CD4-positive, alpha-beta T cell treated with Interleukin-2 at 100 ng/mL for 4 hours (primary cell): Measurements from ENCODE around the gene RGS6.
A peak's percentile ranks its signal among the peaks of the same experiment; 100 is the strongest.

Source experiments
- DNase-seq: peaks from one replicate; pipeline ENCODE4 v3.0.0-alpha.2; 2020; ENCODE audit warnings: low spot score

Gene RGS6

DNA sequence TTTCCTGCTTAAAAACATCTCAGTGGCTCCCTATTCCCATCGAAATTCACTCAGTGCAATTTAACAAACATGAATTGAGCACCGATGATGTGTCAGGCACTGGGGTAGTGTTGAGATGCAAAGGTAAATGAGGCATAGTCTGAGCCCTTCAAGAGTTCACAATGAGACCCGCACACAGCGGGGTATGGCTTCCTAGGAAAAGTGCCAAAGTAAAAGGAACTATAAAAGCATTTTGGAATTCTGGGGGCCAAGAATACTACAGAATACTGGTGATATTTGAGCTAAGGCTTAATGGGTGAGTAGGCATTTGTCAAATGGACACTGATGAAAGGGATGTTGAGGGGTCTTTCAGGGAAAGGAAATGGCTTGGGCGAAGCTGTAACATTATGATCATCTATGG, 646.3 kb downstream of the RGS6 start:
- no peak for DNase-seq

DNA sequence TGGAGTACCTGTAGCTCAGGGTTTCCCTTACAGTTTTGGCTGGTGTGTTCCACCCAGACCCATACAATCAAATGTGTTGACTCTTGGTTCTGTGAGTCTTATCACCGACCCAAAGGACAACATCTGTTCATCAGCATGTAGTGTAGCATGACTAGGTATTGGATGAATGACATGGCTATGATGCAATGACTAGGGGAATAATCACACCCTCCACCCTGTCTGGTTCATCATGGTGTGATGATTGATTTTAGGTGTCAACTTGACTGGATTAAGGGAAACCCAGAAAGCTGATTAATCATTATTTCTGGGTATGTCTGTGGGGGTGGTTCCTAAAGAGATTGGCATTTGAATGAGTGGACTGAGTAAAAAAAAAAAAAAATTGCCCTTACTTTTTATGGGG, 650.4 kb downstream of the RGS6 start:
- DNase-seq: no peak

DNA sequence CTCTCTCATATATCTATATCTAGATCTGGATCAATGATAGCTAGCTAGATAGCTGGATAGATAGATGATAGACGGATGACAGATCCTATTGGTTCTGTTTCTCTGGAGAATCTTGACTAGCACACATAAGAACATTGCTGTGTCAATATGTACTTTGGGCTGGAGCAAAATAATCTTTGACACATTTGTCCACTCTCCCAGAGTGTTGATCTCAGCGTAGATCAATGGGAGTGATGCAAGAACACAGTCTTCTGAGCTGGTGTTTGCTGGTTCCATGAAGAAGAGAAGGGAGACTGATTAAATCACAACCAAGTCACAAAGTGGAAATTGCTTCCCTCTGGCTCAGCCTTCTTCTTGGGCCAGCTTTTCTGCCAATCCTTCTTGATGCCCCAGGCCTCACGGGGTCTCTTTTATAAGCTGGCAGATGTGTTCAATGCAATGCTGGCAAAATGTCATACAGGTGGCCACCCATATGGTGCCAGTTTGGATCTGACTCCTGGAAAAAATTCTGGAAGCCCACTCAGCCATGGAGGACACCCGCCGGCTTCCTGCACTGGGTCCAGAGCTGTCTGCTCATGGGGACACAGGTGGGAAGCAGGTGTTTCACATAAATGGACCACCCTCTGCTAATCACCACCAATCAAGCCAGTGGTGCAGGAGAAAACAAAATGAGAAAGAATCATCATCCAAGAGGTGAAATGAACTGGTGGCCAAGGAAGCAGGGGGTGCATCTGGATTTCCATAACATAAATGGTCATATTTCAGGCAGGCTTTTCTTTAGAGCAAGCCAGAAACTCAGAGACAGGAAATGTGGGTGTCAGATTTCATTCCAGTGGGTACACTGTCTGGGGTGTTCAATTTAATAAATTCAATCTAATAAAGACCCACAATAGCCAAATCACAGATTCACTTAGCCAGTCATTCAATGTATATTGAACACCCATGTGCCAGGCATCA, 651.4 kb downstream of the RGS6 start:
- no peak for DNase-seq

DNA sequence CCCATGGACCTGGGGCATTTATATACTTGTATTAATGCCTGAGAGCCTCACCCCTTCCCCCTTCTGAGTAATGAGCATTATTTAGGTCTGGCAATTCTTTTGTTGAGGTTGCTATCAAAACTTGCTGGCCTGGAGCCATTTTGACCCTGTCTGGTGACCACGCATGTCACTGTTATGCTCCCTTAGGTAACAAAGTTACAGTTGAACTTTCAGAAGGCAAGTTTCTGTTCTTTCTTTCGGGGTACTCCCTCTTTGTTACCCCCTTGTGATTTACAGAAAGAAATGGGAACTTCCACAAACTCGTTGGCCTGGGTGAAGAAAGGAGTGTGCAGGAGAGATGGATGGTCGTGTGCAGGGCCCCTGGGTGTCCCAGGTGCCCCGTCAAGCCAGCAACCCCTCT, 656.3 kb downstream of the RGS6 start:
- no peak for DNase-seq

DNA sequence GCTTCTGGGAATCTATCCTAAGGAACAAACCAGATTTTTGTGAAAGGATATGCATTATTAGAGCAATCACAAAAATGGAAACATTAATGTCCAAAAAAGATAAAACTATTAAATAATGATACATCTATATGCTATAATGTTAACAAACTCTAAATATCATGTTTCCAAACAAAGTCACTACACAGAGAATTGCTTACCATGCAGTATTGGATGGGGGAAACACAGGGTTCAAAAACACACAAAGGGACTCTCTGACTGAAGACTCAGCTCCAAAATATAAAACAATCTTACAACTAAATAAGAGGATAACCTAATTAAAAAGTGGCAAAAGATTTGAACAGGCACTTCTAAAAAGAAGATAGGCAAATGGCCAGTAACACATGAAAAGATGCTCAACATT, 657.4 kb downstream of the RGS6 start:
- DNase-seq: no peak

DNA sequence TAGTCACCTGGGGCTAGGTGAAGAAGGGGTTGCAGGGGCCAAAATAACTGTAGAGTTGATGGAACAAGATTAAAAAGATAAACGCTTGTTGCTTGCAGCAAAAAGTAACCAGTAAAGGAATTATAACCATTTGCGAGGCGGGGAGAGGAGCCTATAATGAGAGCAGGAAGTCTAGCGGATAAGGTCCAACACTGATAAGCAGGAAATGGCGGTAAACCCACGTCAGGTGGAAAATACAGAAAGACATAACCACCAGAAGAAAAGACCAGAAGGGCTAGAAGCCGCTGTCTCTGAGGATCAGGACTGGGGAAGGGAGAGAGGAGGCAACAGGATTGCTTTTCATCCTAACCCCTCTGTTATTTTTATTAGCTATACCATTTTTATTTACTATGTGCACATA, 658.3 kb downstream of the RGS6 start:
- peak; percentile 26 for DNase-seq

DNA sequence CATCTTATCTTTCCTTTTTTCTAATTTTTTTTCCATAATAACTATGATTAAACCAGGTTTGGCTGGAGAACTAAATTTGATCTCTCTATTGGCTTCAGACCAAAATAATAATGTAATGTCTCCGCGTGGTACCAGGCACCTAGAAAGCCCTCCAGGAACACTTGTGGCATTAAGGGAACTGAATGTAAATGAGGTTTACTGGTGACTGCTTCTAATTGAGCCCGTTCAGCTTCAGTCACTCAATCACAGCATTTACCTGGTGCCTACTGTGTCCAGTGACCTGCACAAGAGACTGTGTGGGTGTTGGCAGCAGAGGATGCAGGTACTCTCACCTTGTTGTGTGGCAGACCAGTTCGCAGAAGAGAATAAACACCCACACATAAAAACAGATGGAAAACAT, 659.2 kb downstream of the RGS6 start:
- no peak for DNase-seq

DNA sequence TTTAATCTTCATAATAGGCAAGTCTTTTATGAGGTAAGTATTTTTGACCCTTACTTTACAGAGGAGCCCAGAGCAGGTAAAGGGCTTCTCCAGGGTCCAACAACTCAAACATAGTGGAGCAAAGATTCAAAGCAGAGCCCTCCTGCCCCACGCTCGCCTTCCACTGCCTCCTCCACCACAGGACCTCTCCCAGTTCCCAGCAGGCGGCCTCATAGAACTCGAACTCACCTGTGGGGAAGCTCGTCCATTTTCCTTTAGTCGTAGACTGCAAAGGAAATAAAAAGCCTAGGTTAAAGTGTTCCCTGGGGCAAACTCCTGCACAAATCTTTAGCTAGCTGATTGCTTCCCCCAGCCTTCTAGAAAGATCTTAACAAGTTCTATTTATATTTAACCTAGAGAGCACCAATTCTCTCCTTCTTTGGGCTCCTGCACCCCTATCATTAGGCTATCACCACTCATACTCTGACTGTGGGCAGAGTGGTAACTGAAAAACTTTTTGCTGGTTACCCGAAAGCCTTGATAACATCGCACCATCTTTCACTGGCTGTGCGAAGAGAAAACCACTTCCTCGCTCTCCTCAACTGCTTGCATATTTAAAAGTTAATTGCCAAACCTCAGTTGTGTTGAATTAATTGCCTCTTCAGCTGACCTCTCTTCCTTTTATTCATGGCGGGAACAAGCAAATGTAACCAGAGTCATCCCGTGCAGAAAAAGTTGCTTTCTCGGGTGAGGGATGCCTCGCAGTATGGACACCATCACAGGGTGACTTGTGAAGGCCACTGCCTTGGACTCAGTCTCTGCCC, 662.1 kb downstream of the RGS6 start:
- peak; percentile 56 for DNase-seq

DNA sequence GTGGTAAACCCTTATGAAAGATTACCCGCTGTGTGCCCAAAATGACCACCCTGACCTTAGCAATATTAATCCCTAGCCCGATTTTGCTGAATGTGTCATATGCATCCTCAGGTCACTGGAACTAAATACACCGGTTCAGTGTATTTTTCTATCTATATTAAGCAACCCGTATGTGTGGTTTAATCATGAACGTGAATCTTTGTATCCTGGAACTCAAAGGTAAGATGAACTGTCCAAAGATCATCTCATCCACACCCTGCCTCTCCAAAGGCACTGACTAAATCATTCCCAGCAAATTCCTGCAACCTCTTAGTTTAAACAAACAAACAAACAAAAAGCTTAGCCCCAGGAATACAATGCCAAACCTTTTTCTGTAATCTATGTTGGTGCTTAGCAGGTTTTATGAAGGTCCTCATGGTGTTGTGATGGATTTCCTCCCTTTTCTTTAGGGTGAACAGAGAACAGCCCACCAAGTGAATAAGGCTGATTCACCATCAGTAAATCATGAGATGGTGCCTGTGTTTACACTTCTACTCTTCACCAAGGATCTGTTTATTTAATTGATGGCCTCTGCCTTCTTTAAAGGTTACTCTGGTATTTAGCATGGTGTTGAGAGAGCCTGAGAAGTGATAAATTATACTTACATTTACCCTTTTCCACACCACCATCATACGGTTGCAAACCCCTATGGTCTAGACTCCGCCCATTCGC, 663.1 kb downstream of the RGS6 start:
- no peak for DNase-seq

DNA sequence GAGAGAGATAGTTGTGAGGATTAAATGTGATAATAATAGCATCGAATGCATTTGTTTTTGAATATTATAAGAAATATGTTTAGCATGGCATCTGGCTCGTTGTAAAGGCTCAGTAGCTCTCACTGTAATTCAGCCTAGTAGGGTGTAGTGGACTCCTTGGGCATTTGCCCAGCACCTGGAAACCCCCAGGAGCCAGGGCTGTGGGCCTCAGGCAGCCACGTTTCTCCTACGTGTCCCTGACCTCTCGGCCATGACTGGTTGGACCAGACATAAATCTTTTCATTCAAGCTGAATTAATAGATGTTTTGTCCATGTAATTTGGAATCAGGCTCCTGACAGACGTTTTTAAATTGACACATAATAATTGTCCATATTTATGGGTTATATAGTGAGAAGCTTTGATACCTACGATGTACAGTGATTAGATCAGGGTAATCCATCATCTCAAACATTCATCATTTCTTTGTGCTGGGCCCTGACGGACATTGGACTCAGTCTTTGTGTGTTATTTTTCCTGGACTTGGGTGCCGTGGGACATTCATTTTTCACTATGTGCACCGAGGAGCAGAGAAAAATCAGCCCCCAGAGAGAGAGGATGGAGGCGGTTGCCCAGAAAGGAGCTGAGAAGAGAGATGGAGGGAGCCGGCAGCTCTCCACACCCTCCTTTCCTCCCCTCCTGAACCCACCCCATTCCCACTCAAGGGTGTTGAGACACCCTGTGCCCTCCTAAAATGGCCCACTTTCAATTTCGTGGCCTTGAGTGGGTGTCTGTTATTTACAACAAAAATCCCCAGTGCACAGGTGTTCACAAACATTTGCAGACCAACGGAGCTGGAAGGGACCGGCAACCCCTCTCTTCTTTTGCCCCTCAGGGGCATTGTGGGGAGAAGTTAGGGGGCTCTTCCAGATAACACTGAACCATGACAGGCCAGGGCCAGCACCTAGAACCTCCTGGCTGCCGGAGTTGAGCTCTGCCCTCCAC, 665.3 kb downstream of the RGS6 start:
- no peak for DNase-seq

DNA sequence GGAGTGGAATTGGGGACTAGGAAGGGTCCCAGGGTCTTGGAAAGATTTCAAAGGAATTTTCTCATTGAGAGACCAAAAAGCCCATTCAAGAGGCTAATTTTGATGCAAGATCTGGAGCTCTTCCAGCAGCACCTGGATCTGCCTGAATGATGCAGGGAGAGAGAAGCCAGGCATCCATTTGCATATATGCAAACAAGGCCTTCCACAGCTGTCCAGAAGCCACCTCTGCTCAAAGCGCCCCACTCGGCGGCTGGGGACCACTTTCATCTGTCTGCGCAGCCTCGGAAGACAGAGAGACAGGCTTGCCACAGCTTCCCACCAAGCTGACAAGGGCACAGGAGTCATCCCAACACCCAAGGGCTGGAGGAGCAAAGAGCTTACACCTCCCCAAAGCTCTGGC, 666.1 kb downstream of the RGS6 start:
- no peak for DNase-seq

DNA sequence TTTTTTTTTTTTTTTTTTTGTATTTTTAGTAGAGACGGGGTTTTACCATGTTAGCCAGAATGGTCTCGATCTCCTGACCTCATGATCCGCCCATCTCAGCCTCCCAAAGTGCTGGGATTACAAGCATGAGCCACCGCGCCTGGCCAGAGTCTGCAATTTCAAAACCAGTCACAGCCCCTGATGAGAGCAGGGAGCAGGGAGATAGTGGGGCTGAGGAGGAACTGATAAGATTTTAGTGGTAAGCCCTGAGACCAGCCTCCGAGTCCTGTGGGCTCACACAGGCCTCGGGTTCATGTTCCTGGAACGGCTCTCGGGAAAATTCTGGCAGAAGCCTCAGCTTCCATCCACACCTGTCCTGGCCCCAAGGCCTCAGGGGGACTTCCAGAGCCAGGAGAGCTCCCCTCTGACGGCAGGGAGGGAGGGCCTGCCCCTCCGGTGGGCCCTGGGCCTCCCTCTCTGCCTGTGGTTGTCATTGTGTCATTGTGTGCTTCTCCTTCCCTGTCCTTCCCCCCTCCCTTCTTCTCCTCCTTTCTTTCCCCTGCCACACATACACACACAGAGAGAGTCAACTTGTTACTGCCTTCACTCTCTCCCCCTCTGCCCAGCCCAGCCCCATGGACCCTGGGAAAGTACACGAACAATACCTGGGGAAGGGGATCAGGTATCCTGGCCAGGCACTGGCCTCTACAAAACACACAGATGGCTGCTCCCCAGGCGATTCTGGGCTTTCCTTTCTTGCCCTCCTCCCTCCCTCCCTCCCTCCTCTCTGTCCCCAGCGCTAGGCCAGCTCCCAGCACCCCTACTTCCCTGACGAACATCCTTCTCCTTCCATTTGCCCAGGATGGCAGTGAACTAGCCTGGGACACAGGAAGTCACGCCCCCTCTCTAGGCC, 667.6 kb downstream of the RGS6 start:
- no peak for DNase-seq

DNA sequence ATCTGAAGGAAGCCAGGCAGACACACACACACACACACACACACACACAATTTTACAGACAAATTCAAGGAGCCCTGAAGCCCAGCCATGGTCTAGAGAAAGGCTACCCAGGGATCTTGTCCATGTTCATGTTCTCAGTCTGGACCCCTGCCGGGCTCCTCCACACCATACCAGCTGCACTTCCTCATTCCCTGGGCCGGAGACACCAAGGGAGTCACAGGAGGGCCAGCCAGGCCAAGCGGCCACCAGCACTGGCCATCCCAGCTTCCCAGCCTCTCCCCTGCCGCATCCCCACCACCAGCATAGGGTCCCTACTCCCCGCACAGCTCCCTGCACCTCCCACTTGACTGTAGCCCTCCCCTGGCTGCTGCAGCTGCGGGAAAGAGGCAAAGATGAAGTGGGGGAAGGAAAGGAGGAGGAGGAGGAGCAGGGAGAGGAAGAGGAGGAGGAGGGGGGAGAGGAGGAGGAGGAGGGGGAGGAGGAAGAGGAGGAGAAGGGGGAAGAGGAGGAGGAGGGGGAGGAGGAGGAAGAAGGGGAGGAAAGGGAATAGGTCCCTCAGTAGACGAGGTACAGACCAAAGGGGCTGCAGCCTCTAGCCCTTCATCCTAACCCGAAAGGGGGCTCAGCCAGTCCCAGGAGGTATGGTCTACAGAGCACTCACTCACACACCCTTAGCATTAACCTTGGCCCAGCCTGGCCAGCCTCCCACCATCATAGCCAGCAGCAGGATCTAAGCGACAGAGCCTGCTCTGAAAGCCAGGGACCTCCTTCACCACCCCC, 668.5 kb downstream of the RGS6 start:
- no peak for DNase-seq

DNA sequence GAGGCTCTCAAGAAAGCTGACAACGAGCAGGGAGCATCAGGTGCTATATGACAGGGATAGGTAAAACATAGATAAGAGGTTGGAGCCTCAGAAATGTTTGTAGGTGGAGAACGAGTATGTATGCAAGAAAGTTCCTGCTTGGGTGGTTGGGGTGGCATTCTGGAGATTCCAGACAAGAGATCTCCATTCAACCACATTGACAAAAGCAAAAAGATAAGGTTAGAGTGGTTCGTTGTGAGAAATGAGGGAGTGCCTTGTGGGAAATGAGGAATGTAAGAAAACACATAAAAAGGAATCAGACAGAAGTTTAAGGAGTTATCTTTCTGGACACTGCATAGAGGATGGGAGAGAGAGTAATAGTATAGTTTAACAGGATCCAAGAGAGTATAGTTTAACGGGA, 671.4 kb downstream of the RGS6 start:
- DNase-seq: no peak

DNA sequence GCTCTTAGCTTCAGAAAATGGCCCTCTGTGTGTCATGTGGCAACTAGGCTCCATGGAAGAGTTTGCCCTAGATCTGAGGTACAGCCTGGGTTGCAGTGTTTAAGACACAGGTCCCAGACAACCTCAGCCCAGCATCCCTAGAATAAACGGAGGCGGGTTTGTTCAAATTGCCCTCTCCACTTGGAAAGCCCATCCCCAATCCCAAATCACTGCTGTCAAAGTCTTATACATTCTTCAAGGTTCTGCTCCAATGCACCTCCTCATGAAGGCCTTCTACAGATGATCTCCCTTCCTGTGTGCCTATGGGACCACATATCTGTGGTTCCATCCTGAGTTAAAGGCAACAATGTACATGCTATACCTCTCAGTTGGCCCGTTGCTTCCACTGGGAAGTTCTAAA, 671.9 kb downstream of the RGS6 start:
- DNase-seq: no peak

DNA sequence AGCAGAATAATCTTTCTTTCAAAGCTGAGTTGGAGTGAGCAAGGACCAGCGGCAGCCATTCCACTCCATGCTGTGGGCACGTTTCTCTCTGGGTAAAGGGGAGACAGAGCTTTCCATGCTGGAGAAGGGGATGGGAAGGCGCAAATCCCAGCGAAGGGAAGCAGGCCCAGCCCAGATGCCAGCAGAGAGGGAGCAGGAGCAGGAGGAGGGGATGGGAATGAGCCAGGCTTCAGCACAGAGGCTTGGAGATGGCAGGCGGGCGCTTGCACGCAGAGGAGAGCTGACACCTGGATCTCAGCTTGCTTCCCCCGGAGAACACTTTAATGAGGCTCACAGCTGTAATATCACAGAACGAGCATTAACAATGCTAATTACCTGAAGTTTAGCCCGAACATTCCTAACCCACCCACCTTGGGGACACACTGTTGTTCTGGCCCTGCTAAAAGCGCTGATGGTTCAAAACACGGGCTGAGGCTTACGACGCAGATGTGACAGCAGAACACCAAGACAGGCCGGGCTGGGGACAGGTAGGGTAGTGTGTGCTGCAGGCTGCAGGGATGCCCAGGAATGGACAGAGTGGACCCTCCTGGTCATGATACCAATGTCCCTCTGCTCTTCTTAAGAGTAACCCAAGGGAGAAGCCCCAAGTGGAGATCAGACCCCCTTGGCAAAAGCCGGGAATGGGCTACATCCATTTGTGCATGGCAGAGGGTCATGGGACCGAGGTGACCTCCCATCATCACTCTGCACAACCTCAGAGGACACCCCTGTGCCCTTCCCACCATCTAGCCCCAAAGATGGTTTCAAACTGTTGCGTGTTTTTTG, 673.1 kb downstream of the RGS6 start:
- no peak for DNase-seq

DNA sequence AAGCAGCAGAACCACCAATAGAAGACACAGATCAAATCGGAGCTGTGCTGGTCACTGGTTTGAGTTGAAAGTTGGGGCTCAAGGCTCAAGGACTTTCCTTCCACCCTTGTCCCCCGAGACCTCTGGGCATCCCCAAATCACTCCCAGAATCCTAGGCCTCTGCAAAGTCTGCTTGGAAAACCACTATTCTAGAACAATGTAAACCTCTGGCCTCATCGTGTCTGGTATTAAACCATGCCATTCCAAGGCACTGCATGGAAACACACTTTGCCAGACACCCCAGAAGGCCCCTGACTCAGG, 673.6 kb downstream of the RGS6 start:
- DNase-seq: no peak

DNA sequence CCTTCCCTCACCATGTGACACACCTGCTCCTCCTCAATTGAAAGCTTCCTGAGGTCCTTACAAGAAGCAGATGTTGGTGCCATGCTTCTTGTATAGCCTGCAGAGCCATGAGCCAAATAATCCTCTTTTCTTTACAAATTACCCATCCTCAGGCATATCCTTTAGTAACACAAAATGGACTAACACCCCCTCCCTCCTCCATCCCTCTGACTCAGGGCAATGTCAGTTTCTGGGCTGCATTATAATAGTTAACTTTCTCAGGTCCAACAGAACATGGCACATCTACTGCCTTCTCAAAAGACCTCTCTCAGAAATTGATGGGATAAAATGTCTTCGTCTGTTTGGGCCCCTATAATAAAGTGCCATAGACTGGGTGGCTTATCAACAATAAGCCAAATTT, 674.6 kb downstream of the RGS6 start:
- no peak for DNase-seq
